ENCODE measurements around the gene MYL4. TPM values are rescaled to one million over a fixed set of nuclear protein-coding genes. Genes with fewer than 3 reads are reported as not detected.

The MYL4 gene
- total RNA-seq, 6 experiments from 2014 or later: not detected

- Mint-ChIP-seq H3K27ac (peak overlapping the region; percentile 80), H3K9me3 (no peaks in the 10 kb centered on the region), H3K27me3 (ENCODE audit: insufficient read depth) (peaks cover 2% of the 10 kb centered on the region), H3K4me1 (ENCODE audit: low read depth) (peaks cover 41% of the 10 kb centered on the region), H3K36me3 (ENCODE audit: low read depth) (no peaks in the 10 kb centered on the region), H3K4me3 (peak overlapping the region; percentile 82)
- TF ChIP-seq CTCF (IDR thresholded peaks at IDR 0.05): peak; percentile 99
- DNase-seq: peak; percentile 87
These were observed 20.6 kb downstream of the MYL4 start for GRCh38 chr17:47229535-47230443.

- Mint-ChIP-seq H3K27me3 (ENCODE audit: insufficient read depth) (peaks cover 2% of the 10 kb centered on the region), H3K27ac (peak overlapping the region; percentile 80), H3K36me3 (ENCODE audit: low read depth) (no peaks in the 10 kb centered on the region), H3K4me1 (ENCODE audit: low read depth) (peaks cover 31% of the 10 kb centered on the region), H3K4me3 (no peak overlapping the region), H3K9me3 (no peaks in the 10 kb centered on the region)
- DNase-seq: no peak
- no peak for TF ChIP-seq CTCF (IDR thresholded peaks at IDR 0.05)
These were observed 21.7 kb downstream of the MYL4 start for GRCh38 chr17:47230864-47231263.

GRCh38 chr17:47231334-47231733 lies 22.2 kb downstream of the MYL4 start:
- H3K4me1 Mint-ChIP-seq (ENCODE audit: low read depth): peaks cover 26% of the 10 kb centered on the region
- TF ChIP-seq CTCF (IDR thresholded peaks at IDR 0.05): no peak
- no peaks in the 10 kb centered on the region for H3K36me3 Mint-ChIP-seq (ENCODE audit: low read depth)
- H3K27me3 Mint-ChIP-seq (ENCODE audit: insufficient read depth): peaks cover 2% of the 10 kb centered on the region
- H3K27ac Mint-ChIP-seq: no peak overlapping the region
- no peaks in the 10 kb centered on the region for H3K9me3 Mint-ChIP-seq
- H3K4me3 Mint-ChIP-seq: no peak overlapping the region
- DNase-seq: no peak

GRCh38 chr17:47231866-47232265 lies 22.7 kb downstream of the MYL4 start:
- no peak for DNase-seq
- Mint-ChIP-seq H3K27ac (no peak overlapping the region), H3K27me3 (ENCODE audit: insufficient read depth) (peaks cover 2% of the 10 kb centered on the region), H3K4me1 (ENCODE audit: low read depth) (peaks cover 24% of the 10 kb centered on the region), H3K36me3 (ENCODE audit: low read depth) (no peaks in the 10 kb centered on the region), H3K9me3 (peaks cover 2% of the 10 kb centered on the region; the same call in 1 of the 2 replicates), H3K4me3 (no peak overlapping the region)
- no peak for TF ChIP-seq CTCF (IDR thresholded peaks at IDR 0.05)

GRCh38 chr17:47232465-47232864 lies 23.3 kb downstream of the MYL4 start:
- no peak overlapping the region for H3K4me3 Mint-ChIP-seq
- peaks cover 24% of the 10 kb centered on the region for H3K4me1 Mint-ChIP-seq (ENCODE audit: low read depth)
- DNase-seq: no peak
- peaks cover 2% of the 10 kb centered on the region for H3K27me3 Mint-ChIP-seq (ENCODE audit: insufficient read depth)
- TF ChIP-seq CTCF (IDR thresholded peaks at IDR 0.05): no peak
- no peaks in the 10 kb centered on the region for H3K36me3 Mint-ChIP-seq (ENCODE audit: low read depth)
- no peak overlapping the region for H3K27ac Mint-ChIP-seq
- peaks cover 8% of the 10 kb centered on the region; the same call in 1 of the 2 replicates for H3K9me3 Mint-ChIP-seq

Measured in HFFc6 (cell line).